H1 (cell line): ENCODE results near the gene ARHGEF28.

Experiments used
- EZH2 ChIP-seq: fragments of 200-600 bp; sonication (generic); IDR thresholded peaks from 2 replicates; pipeline ENCODE4 v1.7.1; 2012; ENCODE audit warnings: low read depth, mild to moderate bottlenecking, moderate library complexity, low read length, inconsistent platforms; ENCODE audit not compliant: severe bottlenecking
- NANOG ChIP-seq: IDR thresholded peaks from 2 replicates; pipeline ENCODE4 v1.6.1; 2011; ENCODE audit warnings: low read length, low read depth, mild to moderate bottlenecking, inconsistent platforms; ENCODE audit not compliant: insufficient read depth, poor library complexity, severe bottlenecking
- POLR2AphosphoS5 ChIP-seq: IDR thresholded peaks from 2 replicates; pipeline ENCODE4 v1.6.1; 2011; ENCODE audit warnings: low read depth, low read length
- POU5F1 ChIP-seq: IDR thresholded peaks from 2 replicates; pipeline ENCODE4 v1.6.1; 2011; ENCODE audit warnings: low read depth, mild to moderate bottlenecking, low read length, moderate library complexity
- SIN3A ChIP-seq, 2 experiments: IDR thresholded peaks in 1 of 2; conservative IDR thresholded peaks in 1 of 2; 2 replicates each; pipeline ENCODE4 v1.6.1; 2011 to 2012; ENCODE audit warnings: low read length in 2 of 2, improper control_type of control experiment in 1 of 2, low read depth in 1 of 2, mild to moderate bottlenecking in 1 of 2
- ZNF274 ChIP-seq: IDR thresholded peaks from 2 replicates; pipeline ENCODE4 v1.7.0; 2012; ENCODE audit warnings: low read length, borderline replicate concordance; ENCODE audit errors: extremely low read depth
- TF ChIP-seq, protein P1 (sequence below), 3 experiments: IDR thresholded peaks; 1 replicate in 2 of 3; 2 replicates in 1 of 3; pipeline versions ENCODE4 v1.5.1 to v1.6.1; 2011; ENCODE audit warnings: low read length in 3 of 3, mild to moderate bottlenecking in 3 of 3, inconsistent platforms in 2 of 3, low read depth in 1 of 3, moderate library complexity in 1 of 3; ENCODE audit not compliant: insufficient read depth in 1 of 3; ENCODE audit errors: control extremely low read depth in 1 of 3
- TF ChIP-seq, protein P2 (sequence below): IDR thresholded peaks from 2 replicates; pipeline ENCODE4 v1.6.1; 2011; ENCODE audit warnings: low read depth, mild to moderate bottlenecking, low read length; ENCODE audit not compliant: insufficient read depth
- TF ChIP-seq, protein P3 (sequence below): IDR thresholded peaks from 2 replicates; pipeline ENCODE4 v1.6.1; 2011; ENCODE audit warnings: low read length, improper control_type of control experiment

DNA sequence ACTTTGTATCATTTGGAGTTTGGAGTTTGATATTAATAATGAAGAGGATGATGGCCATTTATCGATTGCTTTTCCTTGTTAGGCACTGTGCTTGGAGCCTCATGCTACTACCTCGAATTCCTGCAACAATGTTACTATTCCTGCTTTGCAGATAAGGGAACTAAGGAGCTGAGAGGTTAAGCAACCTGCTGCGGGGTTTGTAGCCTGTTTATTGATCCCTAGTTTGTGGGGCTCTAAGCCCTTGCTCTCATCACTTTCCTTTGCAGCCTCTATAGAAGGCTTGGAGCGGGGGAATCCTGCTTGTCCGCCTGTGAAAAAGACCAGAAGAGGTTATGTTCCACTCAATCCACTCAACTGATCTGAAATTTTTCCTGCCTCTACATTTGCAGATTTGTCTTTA lies 15.8 kb downstream of the ARHGEF28 start:
- TF ChIP-seq EZH2 (no peak), SIN3A (conservative IDR thresholded peaks at IDR 0.05 in 1 of 2, IDR thresholded peaks at IDR 0.05 in 1 of 2; ENCODE audit: low read depth in 1 of 2, low read length in 2 of 2) (no peak), NANOG (no peak), POLR2AphosphoS5 (no peak), POU5F1 (no peak), ZNF274 (no peak)
- TF ChIP-seq, protein P1, sequence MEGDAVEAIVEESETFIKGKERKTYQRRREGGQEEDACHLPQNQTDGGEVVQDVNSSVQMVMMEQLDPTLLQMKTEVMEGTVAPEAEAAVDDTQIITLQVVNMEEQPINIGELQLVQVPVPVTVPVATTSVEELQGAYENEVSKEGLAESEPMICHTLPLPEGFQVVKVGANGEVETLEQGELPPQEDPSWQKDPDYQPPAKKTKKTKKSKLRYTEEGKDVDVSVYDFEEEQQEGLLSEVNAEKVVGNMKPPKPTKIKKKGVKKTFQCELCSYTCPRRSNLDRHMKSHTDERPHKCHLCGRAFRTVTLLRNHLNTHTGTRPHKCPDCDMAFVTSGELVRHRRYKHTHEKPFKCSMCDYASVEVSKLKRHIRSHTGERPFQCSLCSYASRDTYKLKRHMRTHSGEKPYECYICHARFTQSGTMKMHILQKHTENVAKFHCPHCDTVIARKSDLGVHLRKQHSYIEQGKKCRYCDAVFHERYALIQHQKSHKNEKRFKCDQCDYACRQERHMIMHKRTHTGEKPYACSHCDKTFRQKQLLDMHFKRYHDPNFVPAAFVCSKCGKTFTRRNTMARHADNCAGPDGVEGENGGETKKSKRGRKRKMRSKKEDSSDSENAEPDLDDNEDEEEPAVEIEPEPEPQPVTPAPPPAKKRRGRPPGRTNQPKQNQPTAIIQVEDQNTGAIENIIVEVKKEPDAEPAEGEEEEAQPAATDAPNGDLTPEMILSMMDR (IDR thresholded peaks at IDR 0.05; ENCODE audit: control extremely low read depth in 1 of 3, insufficient read depth in 1 of 3, low read depth in 1 of 3, low read length in 3 of 3), result no peak
- TF ChIP-seq, protein P2, sequence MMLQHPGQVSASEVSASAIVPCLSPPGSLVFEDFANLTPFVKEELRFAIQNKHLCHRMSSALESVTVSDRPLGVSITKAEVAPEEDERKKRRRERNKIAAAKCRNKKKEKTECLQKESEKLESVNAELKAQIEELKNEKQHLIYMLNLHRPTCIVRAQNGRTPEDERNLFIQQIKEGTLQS, result no peak
- TF ChIP-seq, protein P3, sequence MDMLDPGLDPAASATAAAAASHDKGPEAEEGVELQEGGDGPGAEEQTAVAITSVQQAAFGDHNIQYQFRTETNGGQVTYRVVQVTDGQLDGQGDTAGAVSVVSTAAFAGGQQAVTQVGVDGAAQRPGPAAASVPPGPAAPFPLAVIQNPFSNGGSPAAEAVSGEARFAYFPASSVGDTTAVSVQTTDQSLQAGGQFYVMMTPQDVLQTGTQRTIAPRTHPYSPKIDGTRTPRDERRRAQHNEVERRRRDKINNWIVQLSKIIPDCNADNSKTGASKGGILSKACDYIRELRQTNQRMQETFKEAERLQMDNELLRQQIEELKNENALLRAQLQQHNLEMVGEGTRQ, result no peak
